Measurements from ENCODE around the gene DCHS2. TPM values are rescaled to one million over a fixed set of nuclear protein-coding genes. Genes with fewer than 3 reads are reported as not detected.

DCHS2 gene
- total RNA-seq, 1 donor from 2014 or later = 0.13 TPM

DNA sequence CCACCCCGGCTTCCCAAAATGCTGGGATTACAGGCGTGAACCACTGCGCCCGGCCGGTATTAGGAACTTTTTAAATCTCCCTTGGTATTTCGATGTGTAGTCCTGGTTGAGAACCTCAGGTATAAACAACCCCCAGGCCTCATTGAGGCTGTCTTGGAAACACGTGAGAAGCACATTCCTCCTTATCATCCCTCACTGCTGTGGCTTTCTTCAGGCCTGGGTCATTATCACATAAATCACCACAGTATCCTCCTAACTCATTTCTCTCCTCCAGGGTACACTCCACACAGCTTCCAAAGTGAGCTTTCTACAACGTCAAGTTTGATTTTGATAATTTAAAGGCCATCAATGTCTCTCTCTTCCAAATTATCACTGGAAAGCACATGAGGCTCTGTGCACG is 198.2 kb downstream of the DCHS2 start:
- Mint-ChIP-seq H3K4me3 (ENCODE audit: unreplicated experiment) (no peak overlapping the region), H3K27me3 (ENCODE audit: unreplicated experiment) (no peaks in the 10 kb centered on the region), H3K36me3 (ENCODE audit: unreplicated experiment) (no peaks in the 10 kb centered on the region), H3K4me1 (ENCODE audit: unreplicated experiment) (no peaks in the 10 kb centered on the region), H3K9me3 (ENCODE audit: unreplicated experiment) (peaks cover 23% of the 10 kb centered on the region), H3K27ac (ENCODE audit: unreplicated experiment) (no peak overlapping the region)
- no peak for DNase-seq (ENCODE audit: extremely low spot score, unreplicated experiment)
- TF ChIP-seq, protein P1, sequence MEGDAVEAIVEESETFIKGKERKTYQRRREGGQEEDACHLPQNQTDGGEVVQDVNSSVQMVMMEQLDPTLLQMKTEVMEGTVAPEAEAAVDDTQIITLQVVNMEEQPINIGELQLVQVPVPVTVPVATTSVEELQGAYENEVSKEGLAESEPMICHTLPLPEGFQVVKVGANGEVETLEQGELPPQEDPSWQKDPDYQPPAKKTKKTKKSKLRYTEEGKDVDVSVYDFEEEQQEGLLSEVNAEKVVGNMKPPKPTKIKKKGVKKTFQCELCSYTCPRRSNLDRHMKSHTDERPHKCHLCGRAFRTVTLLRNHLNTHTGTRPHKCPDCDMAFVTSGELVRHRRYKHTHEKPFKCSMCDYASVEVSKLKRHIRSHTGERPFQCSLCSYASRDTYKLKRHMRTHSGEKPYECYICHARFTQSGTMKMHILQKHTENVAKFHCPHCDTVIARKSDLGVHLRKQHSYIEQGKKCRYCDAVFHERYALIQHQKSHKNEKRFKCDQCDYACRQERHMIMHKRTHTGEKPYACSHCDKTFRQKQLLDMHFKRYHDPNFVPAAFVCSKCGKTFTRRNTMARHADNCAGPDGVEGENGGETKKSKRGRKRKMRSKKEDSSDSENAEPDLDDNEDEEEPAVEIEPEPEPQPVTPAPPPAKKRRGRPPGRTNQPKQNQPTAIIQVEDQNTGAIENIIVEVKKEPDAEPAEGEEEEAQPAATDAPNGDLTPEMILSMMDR (IDR thresholded peaks at IDR 0.05) = no peak

DNA sequence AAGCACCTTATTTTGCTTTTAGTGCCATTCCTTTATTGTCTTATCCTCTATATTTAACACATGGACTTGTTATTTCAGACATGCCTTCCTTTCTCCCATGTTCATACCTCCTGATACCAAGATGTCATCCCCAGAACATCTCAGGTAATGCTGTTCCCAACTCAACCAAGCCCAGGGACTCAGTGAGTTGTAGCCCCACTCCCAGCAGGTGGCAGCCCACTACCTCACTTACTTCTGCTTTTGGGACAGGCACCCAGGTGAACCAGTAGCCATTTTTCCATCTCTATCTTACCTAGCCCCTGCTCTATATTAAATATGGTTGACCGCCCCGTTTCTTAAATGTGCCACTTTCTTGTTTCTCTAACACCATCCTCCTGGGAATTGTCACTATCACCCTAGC is 199.0 kb downstream of the DCHS2 start:
- H3K27me3 Mint-ChIP-seq (ENCODE audit: unreplicated experiment) = no peaks in the 10 kb centered on the region
- H3K4me3 Mint-ChIP-seq (ENCODE audit: unreplicated experiment) = no peak overlapping the region
- no peaks in the 10 kb centered on the region for H3K4me1 Mint-ChIP-seq (ENCODE audit: unreplicated experiment)
- TF ChIP-seq, protein P1 (IDR thresholded peaks at IDR 0.05) = no peak
- no peaks in the 10 kb centered on the region for H3K36me3 Mint-ChIP-seq (ENCODE audit: unreplicated experiment)
- no peak for DNase-seq (ENCODE audit: extremely low spot score, unreplicated experiment)
- no peak overlapping the region for H3K27ac Mint-ChIP-seq (ENCODE audit: unreplicated experiment)
- peaks cover 29% of the 10 kb centered on the region for H3K9me3 Mint-ChIP-seq (ENCODE audit: unreplicated experiment)

DNA sequence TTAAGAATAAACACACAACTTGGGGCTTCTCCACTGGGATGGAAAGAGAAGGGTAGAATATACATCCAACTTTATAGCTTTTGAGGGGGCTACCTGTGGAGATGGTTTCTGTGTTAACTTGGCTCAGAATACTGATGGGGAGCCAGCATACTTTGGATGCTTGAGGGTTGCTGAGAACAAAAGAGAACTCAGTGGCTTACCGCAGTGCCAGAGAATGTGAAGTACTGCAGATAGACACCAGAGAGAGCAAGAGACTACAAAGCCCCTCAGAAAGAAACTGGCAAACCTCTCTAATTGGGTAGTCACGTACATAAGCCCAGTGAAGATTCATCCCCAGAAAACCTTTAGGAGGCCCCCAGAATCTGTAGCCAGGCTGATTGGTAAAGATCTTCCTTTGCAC is 214.4 kb downstream of the DCHS2 start:
- no peaks in the 10 kb centered on the region for H3K4me1 Mint-ChIP-seq (ENCODE audit: unreplicated experiment)
- peaks cover 9% of the 10 kb centered on the region for H3K9me3 Mint-ChIP-seq (ENCODE audit: unreplicated experiment)
- no peaks in the 10 kb centered on the region for H3K36me3 Mint-ChIP-seq (ENCODE audit: unreplicated experiment)
- DNase-seq (ENCODE audit: extremely low spot score, unreplicated experiment) = no peak
- TF ChIP-seq, protein P1 (IDR thresholded peaks at IDR 0.05) = no peak
- peaks cover 5% of the 10 kb centered on the region for H3K27me3 Mint-ChIP-seq (ENCODE audit: unreplicated experiment)
- H3K4me3 Mint-ChIP-seq (ENCODE audit: unreplicated experiment) = no peak overlapping the region
- H3K27ac Mint-ChIP-seq (ENCODE audit: unreplicated experiment) = no peak overlapping the region

- H3K9me3 Mint-ChIP-seq (ENCODE audit: unreplicated experiment) = peaks cover 9% of the 10 kb centered on the region
- no peaks in the 10 kb centered on the region for H3K4me1 Mint-ChIP-seq (ENCODE audit: unreplicated experiment)
- peaks cover 5% of the 10 kb centered on the region for H3K27me3 Mint-ChIP-seq (ENCODE audit: unreplicated experiment)
- no peak for DNase-seq (ENCODE audit: extremely low spot score, unreplicated experiment)
- no peaks in the 10 kb centered on the region for H3K36me3 Mint-ChIP-seq (ENCODE audit: unreplicated experiment)
- H3K4me3 Mint-ChIP-seq (ENCODE audit: unreplicated experiment) = no peak overlapping the region
- TF ChIP-seq, protein P1 (IDR thresholded peaks at IDR 0.05) = no peak
- H3K27ac Mint-ChIP-seq (ENCODE audit: unreplicated experiment) = no peak overlapping the region
These were observed 215.1 kb downstream of the DCHS2 start for GRCh38 chr4:154276496-154276895.

DNA sequence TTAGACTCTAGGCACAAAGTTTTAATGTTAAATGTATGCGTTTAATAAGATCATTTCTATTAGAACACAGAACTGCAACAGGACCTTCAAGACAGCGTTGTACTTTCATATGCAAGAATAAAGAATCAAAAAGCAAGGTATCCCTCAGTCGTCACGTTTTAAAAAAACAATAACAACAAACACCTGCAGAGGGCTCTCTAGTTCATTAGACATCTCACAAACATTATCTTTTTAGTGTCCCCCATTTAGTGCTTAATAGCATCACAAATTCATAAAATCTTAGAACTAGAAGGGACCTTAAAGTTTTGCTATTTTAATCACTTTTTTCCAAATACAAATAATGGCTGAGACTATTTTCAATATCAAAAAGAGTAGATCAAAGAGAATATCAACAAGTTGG is 236.6 kb downstream of the DCHS2 start:
- Mint-ChIP-seq H3K4me1 (ENCODE audit: unreplicated experiment) (no peaks in the 10 kb centered on the region), H3K4me3 (ENCODE audit: unreplicated experiment) (no peak overlapping the region)

More for the DNA sequence above, 236.6 kb downstream of the DCHS2 start:
- Mint-ChIP-seq H3K9me3 (ENCODE audit: unreplicated experiment) (no peaks in the 10 kb centered on the region), H3K27ac (ENCODE audit: unreplicated experiment) (no peak overlapping the region), H3K27me3 (ENCODE audit: unreplicated experiment) (no peaks in the 10 kb centered on the region), H3K36me3 (ENCODE audit: unreplicated experiment) (no peaks in the 10 kb centered on the region)
- no peak for DNase-seq (ENCODE audit: extremely low spot score, unreplicated experiment)
- TF ChIP-seq, protein P1 (IDR thresholded peaks at IDR 0.05) = no peak
